NCI-H2171 treated with DMSO at 0.1 percent for 48 hours (cell line): ENCODE results near the gene HSD11B1L.
A peak's percentile ranks its signal among the peaks of the same experiment; 100 is the strongest.
"Not testable (repeated sequence)": the region's sequence is repeated elsewhere in the genome, so short reads cannot be mapped to it uniquely, and the experiment has no call there.

Source experiments
- DNase-seq: peaks from one replicate; lab custom pipeline; 2025; lab: John Stamatoyannopoulos, UW

HSD11B1L gene

GRCh38 chr19:5700455-5701092 is 19.7 kb downstream of the HSD11B1L start:
- DNase-seq: no peak

DNA sequence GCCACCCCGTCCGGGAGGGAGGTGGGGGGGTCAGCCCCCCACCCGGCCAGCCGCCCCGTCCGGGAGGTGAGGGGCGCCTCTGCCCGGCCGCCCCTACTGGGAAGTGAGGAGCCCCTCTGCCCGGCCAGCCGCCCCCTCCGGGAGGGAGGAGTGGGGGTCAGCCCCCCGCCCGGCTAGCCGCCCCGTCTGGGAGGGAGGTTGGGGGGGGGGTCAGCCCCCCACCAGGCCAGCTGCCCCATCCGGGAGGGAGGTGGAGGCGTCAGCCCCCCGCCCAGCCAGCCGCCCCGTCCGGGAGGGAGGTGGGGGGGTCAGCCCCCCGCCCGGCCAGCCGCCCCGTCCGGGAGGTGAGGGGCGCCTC is 21.2 kb downstream of the HSD11B1L start:
- not testable (repeated sequence) for DNase-seq

- no peak for DNase-seq
Observed at GRCh38 chr19:5703819-5704818, 23.3 kb downstream of the HSD11B1L start.

DNA sequence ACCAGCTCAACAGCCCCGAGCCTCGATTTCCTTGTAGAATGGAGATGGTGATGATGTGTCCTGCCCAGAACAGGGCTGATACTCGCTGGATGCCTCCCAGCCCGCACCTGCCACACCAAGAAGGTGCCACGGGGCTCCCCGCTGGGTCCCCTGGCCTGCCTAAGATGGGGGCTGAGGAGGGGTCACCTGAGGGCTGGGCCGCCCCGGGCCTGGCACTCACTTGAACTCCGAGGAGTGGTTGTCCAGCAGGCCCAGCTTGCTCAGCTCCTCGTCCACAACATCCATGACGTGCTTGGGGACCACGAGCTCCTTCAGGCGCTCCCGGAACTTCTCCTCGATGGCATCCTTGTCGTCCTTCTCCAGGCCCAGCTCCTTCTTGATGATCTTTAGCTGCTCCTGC is 24.7 kb downstream of the HSD11B1L start:
- no peak for DNase-seq

DNA sequence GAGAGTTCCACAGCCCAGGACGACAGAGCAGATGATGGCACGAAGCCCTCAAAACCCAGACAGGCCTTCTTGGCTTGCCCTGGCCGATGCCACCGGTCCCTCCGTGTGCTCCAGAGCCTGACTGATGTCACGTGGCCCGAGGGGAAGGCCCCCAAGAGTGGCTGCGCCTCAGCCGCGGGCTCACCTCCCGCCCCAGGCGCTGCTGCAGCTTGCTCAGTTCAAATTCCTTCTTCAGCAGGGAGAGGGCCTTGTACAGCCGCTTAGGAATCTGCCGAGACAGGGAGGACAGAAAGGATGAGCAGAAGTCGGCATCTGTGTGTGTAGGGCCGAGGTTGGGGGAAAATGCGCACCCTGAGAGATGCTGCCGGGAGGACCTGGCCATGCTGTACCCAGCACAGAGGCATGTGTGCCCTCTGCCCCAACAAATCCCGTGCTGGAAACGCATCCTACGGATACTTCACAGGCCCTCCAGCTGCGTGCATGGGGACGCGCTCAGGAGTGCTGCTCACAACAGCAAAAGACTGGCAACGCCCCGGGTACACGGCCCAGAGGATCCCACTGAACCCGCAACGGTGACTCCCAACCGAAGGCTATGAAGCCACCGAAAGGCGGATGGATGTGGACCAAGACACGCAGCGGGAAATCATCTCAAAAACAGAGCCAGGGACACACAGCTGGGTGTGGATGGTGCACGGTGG is 26.2 kb downstream of the HSD11B1L start:
- DNase-seq: no peak

DNA sequence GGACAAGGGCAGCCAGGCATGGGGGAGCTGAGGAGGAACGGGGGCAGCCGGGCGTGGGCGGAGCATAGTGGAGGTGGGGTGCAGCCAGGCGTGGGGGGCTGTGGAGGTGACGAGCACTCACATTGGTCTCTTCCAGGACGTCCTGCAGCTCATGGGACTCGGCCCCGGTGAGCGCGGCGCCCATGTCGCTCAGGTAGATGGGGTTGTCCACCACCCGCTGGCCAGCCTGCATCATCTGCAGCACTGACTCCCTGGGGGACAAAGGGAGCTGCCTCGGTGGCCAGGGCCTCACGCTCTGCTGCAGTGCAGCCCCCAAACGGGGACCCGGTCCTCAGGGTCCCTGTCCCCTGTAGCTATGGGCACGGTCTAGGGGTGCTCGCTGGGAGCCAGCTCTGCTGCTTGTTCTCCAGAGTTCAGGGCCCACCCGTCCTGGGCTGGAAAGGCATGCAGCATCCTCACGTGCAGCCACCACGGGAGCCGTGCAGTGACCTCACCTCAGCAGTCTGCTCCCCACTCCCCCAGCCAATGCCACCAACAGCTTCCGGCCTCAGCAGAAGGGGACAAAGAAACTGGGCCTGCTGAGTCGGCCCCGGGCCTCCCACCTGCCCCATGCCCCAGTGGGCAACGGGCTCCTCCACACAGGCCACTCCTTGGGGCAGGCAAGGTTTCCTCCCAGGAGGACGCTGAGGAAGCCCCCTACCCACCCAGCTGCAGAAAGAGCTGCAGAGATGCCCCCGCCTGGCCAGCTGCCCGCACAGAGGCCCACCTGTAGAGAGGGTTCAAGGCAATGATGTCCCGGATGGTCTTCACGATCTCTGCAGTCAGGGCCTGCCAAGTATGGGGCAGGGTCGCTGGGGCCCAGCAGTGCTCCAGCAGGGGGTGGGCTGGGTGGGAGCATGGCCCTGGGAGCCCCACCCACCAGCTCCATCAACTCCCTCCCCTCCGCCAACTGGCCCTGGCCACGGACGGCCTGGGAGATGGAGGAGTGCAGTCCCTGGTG is 27.0 kb downstream of the HSD11B1L start:
- no peak for DNase-seq

GRCh38 chr19:5711025-5711424 is 30.2 kb downstream of the HSD11B1L start:
- DNase-seq: no peak

GRCh38 chr19:5711713-5712161 is 30.9 kb downstream of the HSD11B1L start:
- no peak for DNase-seq

DNA sequence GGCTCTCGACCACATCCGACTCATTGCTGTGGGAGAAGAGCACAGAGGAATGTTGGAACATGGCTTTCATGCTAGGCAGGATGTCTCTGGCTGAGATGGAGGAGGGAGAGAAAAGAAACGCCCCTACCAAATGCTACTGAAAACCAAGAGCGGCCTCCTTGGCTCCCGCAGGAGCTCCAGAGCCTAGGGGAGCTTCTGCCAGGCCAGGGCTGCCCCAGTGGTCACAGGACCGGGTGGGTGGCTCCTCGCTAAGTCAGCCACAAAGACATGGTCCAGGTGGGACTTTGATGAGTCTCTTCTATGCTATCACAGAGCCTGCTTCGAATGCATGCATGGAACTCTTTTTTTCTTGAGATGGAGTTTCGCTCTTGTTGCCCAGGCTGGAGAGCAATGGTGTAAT is 32.4 kb downstream of the HSD11B1L start:
- no peak for DNase-seq

GRCh38 chr19:5714816-5715215 is 34.0 kb downstream of the HSD11B1L start:
- no peak for DNase-seq

DNA sequence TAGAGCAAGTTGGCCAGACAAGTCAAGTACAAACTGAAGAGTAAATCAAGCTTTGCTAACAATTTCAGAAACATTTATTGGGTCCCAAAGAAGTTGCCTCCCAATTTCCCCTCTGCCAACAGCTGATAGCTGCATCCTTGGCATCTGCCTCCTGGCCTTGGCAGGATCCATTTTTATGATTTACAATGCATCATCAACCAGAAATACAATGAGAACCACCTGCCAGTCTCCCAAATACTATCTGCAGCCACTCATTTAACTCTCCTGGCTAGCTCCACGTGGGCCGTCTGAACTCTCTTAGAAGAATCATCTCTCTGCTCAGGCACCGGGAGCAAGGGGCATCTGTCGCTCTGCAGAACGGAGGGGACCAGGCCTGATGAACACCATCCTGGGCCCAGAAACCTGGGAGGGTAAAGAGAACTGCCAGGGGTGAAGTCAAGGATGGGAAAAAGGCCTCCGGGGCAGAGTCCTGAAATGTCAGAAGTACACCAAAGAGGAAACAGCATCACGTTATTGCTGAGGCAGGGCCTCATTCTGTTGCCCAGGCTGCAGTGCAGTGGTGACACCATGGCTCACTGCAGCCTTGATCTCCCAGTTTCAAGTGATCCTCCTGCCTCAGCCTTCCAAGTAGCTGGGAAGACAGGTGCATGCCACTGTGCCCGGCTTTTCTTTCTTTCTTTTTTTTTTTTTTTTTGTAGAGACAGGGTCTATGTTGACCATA is 36.5 kb downstream of the HSD11B1L start:
- DNase-seq: no peak

- no peak for DNase-seq
Observed at GRCh38 chr19:5718037-5718578, 37.3 kb downstream of the HSD11B1L start.

GRCh38 chr19:5718579-5719273 is 37.9 kb downstream of the HSD11B1L start:
- no peak for DNase-seq

- peak; percentile 32 for DNase-seq
Observed at GRCh38 chr19:5719274-5719960, 38.6 kb downstream of the HSD11B1L start.

- DNase-seq: peak; percentile 98
Observed at GRCh38 chr19:5719961-5720790, 39.3 kb downstream of the HSD11B1L start, which contains the start of the genes CATSPERD and LONP1. Gene CATSPERD, plus strand, starts transcription at chr19:5720637. Its CDS starts 101 bp downstream, at chr19:5720738. Gene LONP1, minus strand, starts transcription at chr19:5720146. Its CDS starts 14 bp downstream, at chr19:5720132.

GRCh38 chr19:5727453-5728050 is 46.7 kb downstream of the HSD11B1L start:
- no peak for DNase-seq

- DNase-seq: not testable (repeated sequence)
Observed at GRCh38 chr19:5733172-5733571, 52.3 kb downstream of the HSD11B1L start.
